GM12892 (cell line): ENCODE measurements around the gene THEM4.
A peak's percentile ranks its signal among the peaks of the same experiment; 100 is the strongest.

Experiments
- DNase-seq: peaks from one replicate; pipeline ENCODE4 v3.0.0; 2011; ENCODE audit not compliant: insufficient read length
- FAIRE-seq: peaks from 2 replicates; lab custom pipeline; 2011; peaks lifted over from hg19 to GRCh38; lab: Jason Lieb, UNC
- POLR2A ChIP-seq: IDR thresholded peaks from 2 replicates; pipeline ENCODE4 v1.6.1; 2011; ENCODE audit warnings: low read depth, low read length, control low read depth
- POLR2AphosphoS5 ChIP-seq: IDR thresholded peaks from 2 replicates; pipeline ENCODE4 v1.6.1; 2011; ENCODE audit warnings: low read depth, low read length, control low read depth
- TAF1 ChIP-seq: IDR thresholded peaks from 2 replicates; pipeline ENCODE4 v1.6.1; 2011; ENCODE audit warnings: low read depth, mild to moderate bottlenecking, control low read depth, low read length, borderline replicate concordance

Gene THEM4

GRCh38 chr1:151944126-151944856 is 35.0 kb upstream of the THEM4 start:
- DNase-seq (no peak), FAIRE-seq (no peak)
- no peak for TF ChIP-seq POLR2A
- no peak for TF ChIP-seq TAF1

DNA sequence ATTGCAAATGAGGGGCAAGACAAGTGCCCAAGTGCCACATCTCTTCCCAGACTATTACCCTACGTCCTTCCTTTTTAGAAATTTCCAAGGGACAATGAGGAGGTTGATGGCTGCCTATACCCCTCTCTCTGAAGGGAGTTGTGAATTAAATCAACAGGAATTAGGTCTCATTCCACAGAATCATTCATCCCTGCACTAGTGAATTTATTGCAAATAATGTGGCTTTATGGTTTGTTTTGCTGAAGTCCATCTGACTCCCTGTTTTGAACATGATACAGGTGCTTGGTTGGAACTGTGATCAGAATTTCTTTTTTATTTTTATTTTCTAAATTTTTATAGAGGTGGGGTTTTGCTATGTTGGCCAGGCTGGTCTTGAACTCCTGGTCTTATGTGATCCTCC is 34.3 kb upstream of the THEM4 start:
- TF ChIP-seq POLR2A (no peak), POLR2AphosphoS5 (no peak), TAF1 (no peak)
- no peak for DNase-seq
- FAIRE-seq: no peak

- TF ChIP-seq TAF1 (no peak), POLR2A (no peak), POLR2AphosphoS5 (no peak)
- FAIRE-seq (no peak), DNase-seq (no peak)
These were observed 33.6 kb upstream of the THEM4 start for GRCh38 chr1:151942882-151943281.

- DNase-seq (no peak), FAIRE-seq (no peak)
- TF ChIP-seq TAF1: no peak
- no peak for TF ChIP-seq POLR2A
- TF ChIP-seq POLR2AphosphoS5: no peak
These were observed 31.2 kb upstream of the THEM4 start for GRCh38 chr1:151940541-151940940.

- FAIRE-seq: no peak
- DNase-seq: no peak
- TF ChIP-seq POLR2AphosphoS5 (no peak), POLR2A (no peak), TAF1 (no peak)
These were observed 30.5 kb upstream of the THEM4 start for GRCh38 chr1:151939779-151940178.

DNA sequence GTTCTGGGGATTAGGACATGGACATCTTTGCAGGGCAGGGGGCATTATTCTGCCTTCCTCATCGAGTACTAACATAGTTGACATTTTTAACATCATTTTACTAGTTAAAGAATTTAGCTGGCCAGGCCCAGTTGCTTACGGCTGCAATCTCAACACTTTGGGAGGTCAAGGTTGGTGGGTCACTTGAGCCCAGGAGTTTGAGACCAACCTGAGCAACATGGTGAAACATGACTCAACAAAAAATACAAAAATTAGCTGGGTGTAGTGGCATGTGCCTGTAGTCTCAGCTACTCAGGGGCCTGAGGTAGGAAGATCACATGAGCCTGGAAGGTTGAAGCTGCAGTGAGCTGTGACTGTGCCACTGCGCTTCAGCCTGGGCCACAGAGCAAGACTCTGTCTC is 29.8 kb upstream of the THEM4 start:
- no peak for FAIRE-seq
- TF ChIP-seq TAF1 (no peak), POLR2AphosphoS5 (no peak), POLR2A (no peak)

GRCh38 chr1:151936653-151937052 is 27.3 kb upstream of the THEM4 start:
- TF ChIP-seq POLR2AphosphoS5: no peak
- no peak for TF ChIP-seq TAF1
- no peak for TF ChIP-seq POLR2A
- FAIRE-seq (no peak), DNase-seq (no peak)

More for the DNA sequence above, 29.8 kb upstream of the THEM4 start:
- DNase-seq: no peak

DNA sequence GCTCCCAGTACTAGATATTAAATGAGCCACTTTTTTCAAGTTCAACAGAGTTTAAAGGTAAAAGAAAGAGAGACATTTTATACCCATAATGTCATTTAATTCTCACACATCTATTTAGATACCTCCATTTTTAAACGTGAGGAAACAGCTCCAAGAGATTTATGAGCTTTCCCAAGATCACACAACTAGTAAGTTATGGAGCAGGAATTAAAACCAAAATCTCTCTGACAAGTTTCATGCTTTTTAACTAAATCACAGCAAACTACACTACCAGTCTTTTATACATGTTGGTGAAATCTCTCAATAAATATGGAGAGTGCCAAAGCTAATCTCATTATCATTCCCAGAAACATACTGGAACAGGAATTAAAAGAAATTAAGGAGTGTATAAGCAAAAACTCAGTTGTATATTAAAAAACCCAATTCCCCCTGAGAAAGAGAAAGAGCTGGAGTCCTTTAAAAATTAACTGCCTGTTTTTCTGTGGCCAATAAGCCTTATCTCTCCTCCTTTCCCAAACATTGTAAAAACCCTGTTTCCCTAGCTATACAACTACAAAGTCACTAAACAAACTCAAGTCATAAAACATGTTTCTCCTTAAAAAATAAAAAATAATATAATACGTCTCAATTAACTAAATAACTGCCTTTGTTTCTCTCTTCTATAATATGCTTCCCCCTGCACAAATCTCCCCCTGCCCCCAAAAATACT is 26.7 kb upstream of the THEM4 start:
- TF ChIP-seq POLR2A (no peak), POLR2AphosphoS5 (no peak), TAF1 (no peak)
- DNase-seq (no peak), FAIRE-seq (no peak)

GRCh38 chr1:151935154-151935553 is 25.8 kb upstream of the THEM4 start:
- DNase-seq: no peak
- no peak for FAIRE-seq
- TF ChIP-seq POLR2A: no peak
- TF ChIP-seq TAF1: no peak
- TF ChIP-seq POLR2AphosphoS5: no peak

DNA sequence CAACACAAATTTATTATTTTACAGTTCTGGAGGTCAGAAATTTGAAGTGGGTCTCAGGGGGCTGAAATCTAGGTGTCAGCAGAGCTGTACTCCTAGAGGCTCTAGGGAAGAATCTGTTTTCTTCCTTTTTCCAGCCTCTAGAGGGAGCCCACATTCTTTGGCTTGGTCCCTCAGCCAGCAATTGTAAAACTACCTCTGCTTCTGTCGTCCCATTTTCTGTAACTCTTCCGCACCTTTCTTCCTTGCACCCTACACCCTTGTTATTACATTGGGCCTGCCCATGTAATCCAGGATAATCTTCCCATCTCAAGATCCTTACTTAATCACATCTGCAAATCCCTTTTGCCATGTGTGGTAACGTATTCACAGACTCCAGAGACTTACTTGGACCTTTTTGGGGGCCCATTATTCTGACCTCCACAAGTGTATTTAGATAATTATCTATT is 24.8 kb upstream of the THEM4 start:
- peak; percentile 53 for FAIRE-seq
- DNase-seq: no peak
- no peak for TF ChIP-seq TAF1
- no peak for TF ChIP-seq POLR2A
- no peak for TF ChIP-seq POLR2AphosphoS5

GRCh38 chr1:151924691-151925587 is 15.6 kb upstream of the THEM4 start:
- no peak for TF ChIP-seq POLR2AphosphoS5
- no peak for TF ChIP-seq TAF1
- TF ChIP-seq POLR2A: no peak
- FAIRE-seq (peak; percentile 70), DNase-seq (no peak)
